Stomach smooth muscle (tissue), 2 donors: Measurements from ENCODE around the gene NAALAD2.
"Not testable (repeated sequence)": the region's sequence is repeated elsewhere in the genome, so short reads cannot be mapped to it uniquely, and the experiment has no call there.

ENCODE experiments used
- H3K27ac ChIP-seq: one replicate; pipeline ENCODE4 v1.7.0; 2013; ENCODE audit warnings: mild to moderate bottlenecking, low read length, inconsistent platforms
- H3K27me3 ChIP-seq, 2 donors: one replicate each; pipeline ENCODE4 v1.7.0; 2013; ENCODE audit warnings: low read length in 2 of 2; ENCODE audit not compliant: insufficient read depth in 2 of 2, control insufficient read depth in 1 of 2
- H3K36me3 ChIP-seq, 2 donors: one replicate each; pipeline ENCODE4 v1.7.0; 2013; ENCODE audit warnings: low read length in 2 of 2; ENCODE audit not compliant: control insufficient read depth in 2 of 2, insufficient read depth in 2 of 2
- H3K4me1 ChIP-seq: one replicate; pipeline ENCODE4 v1.7.0; 2013; ENCODE audit warnings: low read length; ENCODE audit not compliant: control insufficient read depth, insufficient read depth
- H3K4me3 ChIP-seq, 2 donors: one replicate each; pipeline ENCODE4 v1.7.0; 2013; ENCODE audit warnings: low read length in 2 of 2
- H3K9ac ChIP-seq, 2 donors: one replicate each; pipeline ENCODE4 v1.7.0; 2013; ENCODE audit warnings: low read length in 2 of 2, mild to moderate bottlenecking in 1 of 2
- H3K9me3 ChIP-seq, 2 donors: one replicate each; pipeline ENCODE4 v1.7.0; 2013; ENCODE audit warnings: low read length in 2 of 2; ENCODE audit not compliant: control insufficient read depth in 2 of 2
- donor health status: healthy.
- donor health status: Pancreatic carcinoma.

NAALAD2 gene

DNA sequence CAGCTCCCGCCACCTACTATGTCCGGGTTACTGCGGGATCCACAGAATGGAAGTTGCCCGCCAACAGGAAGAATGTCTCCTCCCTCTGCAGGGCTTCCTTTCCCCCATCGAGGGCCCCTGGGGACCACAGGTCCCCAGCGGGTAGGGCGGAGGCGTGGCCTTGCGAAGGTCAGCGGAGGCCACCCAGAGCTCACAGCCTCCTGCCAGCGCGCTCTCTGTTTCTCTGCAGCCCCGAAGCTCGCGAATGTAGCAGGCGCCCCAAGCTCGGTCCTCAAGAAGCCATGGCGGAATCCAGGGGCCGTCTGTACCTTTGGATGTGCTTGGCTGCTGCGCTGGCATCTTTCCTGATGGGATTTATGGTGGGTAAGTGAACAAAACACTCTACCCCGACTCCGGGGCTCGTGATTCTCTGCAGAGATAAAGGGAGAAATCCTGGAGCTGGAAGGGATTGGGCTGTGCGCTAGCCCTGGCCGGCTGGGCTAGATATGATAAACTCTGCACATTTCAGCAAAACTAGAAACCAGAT lies at the start of gene NAALAD2:
TSS of gene NAALAD2 (plus strand) at position 186 of the 526 bp plus-strand sequence. CDS start at position 282, 96 bp downstream.
- Histone ChIP-seq H3K27ac (no peak within 1 kb of the TSS), H3K4me3 (peak within 1 kb of the TSS; percentile 54 to 72), H3K9me3 (no peaks in the 10 kb centered on the region), H3K4me1 (no peaks in the 10 kb centered on the region), H3K36me3 (no peaks in the 10 kb centered on the region), H3K9ac (no peak within 1 kb of the TSS), H3K27me3 (peaks cover 0 to 9% of the 10 kb centered on the region in 2 donors)

DNA sequence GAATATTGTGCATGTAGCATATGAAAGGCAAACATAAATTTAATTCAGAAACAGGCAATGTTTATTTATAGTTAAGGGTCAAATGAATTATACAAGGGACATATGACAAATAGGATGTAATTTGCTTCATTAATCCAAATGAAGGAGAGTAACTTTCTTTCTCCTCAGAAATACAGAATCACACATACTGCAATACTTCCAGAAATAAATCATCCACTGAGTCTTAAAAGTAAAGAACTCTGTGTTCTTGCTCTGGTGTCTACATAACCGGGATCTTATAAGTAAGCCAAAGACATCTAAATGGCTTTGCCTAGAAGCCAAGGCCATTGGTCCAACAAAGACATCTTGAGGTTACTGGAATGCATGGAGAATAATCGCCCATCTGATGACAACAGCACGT lies 48.8 kb upstream of the NAALAD2 start, which contains the start of gene UBTFL1:
TSS of gene UBTFL1 (plus strand) at position 301 of the 400 bp plus-strand sequence. CDS start at position 301, 0 bp downstream.
- not testable (repeated sequence) for H3K4me1 ChIP-seq, H3K27me3 ChIP-seq, H3K9ac ChIP-seq, H3K36me3 ChIP-seq, H3K4me3 ChIP-seq, H3K9me3 ChIP-seq, H3K27ac ChIP-seq

DNA sequence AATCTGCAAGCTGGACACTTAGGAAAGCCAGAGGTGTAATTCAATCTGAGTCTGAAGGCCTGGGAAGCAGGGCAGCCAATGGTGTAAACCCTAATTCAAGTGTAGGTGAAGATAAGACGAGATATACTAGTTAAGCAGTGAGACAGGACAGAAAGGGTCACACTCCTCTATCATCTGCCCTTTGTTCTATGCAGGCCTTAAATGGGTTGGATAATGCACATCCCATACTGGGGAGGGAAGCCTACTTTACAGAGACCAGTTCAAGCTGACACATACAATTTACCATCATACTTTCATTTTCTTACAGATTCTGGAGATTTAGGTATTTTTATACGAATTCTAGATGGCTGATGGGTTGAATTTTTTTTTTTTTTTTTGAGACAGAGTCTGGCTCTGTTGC lies 45.7 kb upstream of the NAALAD2 start:
- not testable (repeated sequence) for H3K4me3 ChIP-seq

DNA sequence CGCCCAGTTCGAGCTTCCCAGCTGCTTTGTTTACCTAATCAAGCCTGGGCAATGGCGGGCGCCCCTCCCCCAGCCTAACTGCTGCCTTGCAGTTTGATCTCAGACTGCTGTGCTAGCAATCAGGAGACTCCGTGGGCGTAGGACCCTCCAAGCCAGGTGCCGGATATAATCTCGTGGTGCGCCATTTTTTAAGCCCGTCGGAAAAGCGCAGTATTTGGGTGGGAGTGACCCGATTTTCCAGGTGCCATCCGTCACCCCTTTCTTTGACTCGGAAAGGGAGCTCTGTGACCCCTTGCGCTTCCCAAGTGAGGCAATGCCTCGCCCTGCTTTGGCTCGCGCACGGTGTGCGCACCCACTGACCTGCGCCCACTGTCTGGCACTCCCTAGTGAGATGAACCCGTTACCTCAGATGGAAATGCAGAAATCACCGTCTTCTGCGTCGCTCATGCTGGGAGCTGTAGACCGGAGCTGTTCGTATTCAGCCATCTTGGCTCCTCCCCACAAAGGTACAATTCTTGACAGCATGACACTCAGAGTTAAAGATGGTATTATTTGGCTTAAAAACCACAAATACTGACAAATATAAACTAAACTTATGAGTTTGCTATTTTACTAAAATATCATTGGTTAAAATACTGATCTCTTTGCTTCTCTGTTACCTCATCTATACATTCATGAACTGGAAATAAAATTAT lies 39.1 kb upstream of the NAALAD2 start:
- H3K9ac ChIP-seq, H3K9me3 ChIP-seq, H3K4me3 ChIP-seq, H3K4me1 ChIP-seq, H3K27ac ChIP-seq, H3K36me3 ChIP-seq, H3K27me3 ChIP-seq: not testable (repeated sequence)

More for the DNA sequence above, 45.7 kb upstream of the NAALAD2 start:
- not testable (repeated sequence) for H3K36me3 ChIP-seq, H3K4me1 ChIP-seq, H3K9me3 ChIP-seq, H3K27me3 ChIP-seq, H3K27ac ChIP-seq, H3K9ac ChIP-seq

DNA sequence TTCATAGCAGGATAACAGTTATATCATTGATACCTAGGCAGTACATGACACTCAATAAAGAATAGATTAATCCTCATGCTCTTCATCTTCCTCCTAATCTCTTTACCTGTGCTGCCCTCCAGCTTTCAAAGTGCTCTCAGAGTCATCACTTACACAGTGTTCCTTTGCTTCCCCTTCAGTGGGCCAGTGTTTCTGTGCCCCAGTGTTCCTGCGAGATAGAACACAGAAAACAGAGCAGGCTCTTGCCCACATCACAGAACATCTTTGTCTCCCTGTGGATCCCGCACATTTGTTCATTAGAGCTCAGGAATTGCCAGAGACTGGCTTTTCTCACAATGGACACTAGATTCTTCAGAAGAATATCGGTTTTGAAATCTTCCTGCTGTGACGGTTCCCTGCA lies 36.2 kb upstream of the NAALAD2 start:
- H3K4me3 ChIP-seq, H3K27ac ChIP-seq, H3K4me1 ChIP-seq, H3K27me3 ChIP-seq, H3K36me3 ChIP-seq, H3K9ac ChIP-seq, H3K9me3 ChIP-seq: not testable (repeated sequence)

DNA sequence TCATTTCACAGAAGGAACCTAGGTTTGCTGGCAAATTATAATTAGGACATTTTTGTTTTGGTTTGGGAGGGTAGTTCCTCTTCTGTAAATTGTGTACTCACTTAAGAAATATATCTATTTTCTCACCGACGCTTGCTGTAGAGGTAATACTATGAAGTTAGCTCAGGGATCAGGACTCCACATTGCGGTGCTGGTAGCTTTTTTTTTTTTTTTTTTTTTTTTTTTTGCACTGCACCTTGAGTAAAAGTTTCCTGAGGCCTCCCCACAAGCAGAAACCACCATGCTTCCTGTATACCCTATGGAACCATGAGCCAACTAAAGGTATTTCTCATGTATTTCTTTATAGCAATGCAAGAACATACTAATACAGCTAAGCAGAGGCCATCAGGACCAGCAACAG lies 34.0 kb upstream of the NAALAD2 start:
- no peaks in the 10 kb centered on the region for H3K36me3 ChIP-seq
- H3K9ac ChIP-seq, result no peak overlapping the region
- H3K9me3 ChIP-seq, result no peaks in the 10 kb centered on the region
- H3K27me3 ChIP-seq, result no peaks in the 10 kb centered on the region
- no peaks in the 10 kb centered on the region for H3K4me1 ChIP-seq
- H3K4me3 ChIP-seq, result no peak overlapping the region
- no peak overlapping the region for H3K27ac ChIP-seq

DNA sequence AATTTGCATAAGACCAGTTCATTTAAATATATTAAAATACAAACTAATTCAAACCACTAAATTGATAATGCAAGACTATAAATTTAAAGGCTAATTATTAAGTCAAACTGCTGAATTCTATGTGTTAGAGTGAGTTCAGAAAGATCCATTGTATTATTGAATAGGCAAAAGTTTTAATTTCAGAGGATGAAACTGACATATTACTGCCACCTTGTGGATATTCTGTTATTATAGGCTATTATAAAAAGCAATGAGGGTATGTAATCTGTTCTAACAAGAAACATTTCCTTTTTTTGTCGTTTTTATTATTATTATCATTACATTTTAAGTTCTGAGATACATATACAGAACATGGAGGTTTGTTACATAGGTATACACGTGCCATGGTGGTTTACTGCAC lies 20.9 kb upstream of the NAALAD2 start:
- Histone ChIP-seq H3K9me3 (no peaks in the 10 kb centered on the region), H3K9ac (no peak overlapping the region), H3K36me3 (no peaks in the 10 kb centered on the region), H3K27me3 (no peaks in the 10 kb centered on the region), H3K27ac (no peak overlapping the region), H3K4me1 (no peaks in the 10 kb centered on the region), H3K4me3 (no peak overlapping the region)

DNA sequence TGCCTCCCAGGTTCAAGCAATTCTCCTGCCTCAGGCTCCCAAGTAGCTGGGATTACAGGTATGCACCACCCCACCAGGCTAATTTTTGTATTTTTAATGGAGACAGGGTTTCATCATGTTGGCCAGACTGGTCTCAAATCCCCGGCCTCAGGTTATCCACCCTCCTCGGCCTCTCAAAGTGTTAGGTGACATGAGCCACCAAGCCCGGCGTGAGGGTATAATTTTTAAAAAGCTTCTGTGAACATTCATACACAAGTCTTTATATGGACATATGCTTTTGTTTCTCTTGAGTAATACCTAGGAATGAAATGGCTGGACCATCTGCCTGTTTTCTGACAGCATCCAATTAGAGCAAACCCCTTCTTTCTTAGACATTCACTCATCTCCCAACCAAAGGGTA lies 14.3 kb upstream of the NAALAD2 start:
- H3K4me3 ChIP-seq, result no peak overlapping the region
- H3K36me3 ChIP-seq, result no peaks in the 10 kb centered on the region
- H3K27me3 ChIP-seq, result no peaks in the 10 kb centered on the region
- no peaks in the 10 kb centered on the region for H3K9me3 ChIP-seq
- H3K9ac ChIP-seq, result no peak overlapping the region
- no peak overlapping the region for H3K27ac ChIP-seq
- no peaks in the 10 kb centered on the region for H3K4me1 ChIP-seq

DNA sequence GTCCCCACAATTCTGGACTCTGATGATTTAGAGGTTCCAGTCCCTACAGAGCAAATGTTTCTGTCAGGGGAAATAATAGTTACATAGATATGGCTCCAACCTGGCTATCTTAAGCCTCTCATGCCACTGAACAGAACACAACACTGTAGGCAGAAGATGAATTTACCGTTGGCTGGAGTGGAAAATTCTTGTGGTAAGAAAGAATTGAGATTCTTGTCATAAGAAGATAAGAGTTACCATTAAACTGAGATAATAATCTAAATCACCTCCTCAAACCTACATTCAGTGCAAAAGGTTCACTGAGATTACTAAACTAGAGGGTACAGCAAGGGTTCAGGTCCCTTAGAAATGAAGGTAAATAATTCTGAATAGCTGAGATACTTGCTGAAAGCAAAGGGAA lies 10.1 kb upstream of the NAALAD2 start:
- Histone ChIP-seq H3K9me3 (no peaks in the 10 kb centered on the region), H3K9ac (no peak overlapping the region), H3K27ac (no peak overlapping the region), H3K27me3 (no peaks in the 10 kb centered on the region), H3K4me3 (no peak overlapping the region), H3K36me3 (no peaks in the 10 kb centered on the region), H3K4me1 (no peaks in the 10 kb centered on the region)

DNA sequence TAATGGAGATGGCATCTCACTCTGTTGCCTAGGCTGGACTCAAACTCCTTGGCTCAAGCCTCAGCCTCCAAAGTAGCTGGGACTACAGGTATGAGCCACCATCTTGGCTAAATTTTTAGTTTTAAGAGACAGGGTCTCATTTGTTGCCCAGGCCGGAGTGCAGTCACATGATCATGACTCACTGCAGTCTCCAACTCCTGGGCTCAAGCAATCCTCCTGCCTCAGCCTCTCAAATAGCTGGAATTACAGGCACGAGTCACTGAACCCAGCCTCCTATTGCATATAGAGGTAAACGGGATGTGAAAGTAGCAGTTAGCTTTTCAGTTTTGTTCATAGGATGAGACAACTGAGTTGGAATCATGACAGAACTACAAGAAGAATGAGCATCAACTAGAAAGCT lies 9.5 kb upstream of the NAALAD2 start:
- H3K4me1 ChIP-seq, result no peaks in the 10 kb centered on the region
- no peak overlapping the region for H3K9ac ChIP-seq
- no peak overlapping the region for H3K27ac ChIP-seq
- H3K27me3 ChIP-seq, result no peaks in the 10 kb centered on the region
- no peaks in the 10 kb centered on the region for H3K9me3 ChIP-seq
- no peaks in the 10 kb centered on the region for H3K36me3 ChIP-seq
- H3K4me3 ChIP-seq, result no peak overlapping the region
